ENCODE results near the gene PLXDC1.
"Not testable (repeated sequence)": the region's sequence is repeated elsewhere in the genome, so short reads cannot be mapped to it uniquely, and the experiment has no call there.

DNA sequence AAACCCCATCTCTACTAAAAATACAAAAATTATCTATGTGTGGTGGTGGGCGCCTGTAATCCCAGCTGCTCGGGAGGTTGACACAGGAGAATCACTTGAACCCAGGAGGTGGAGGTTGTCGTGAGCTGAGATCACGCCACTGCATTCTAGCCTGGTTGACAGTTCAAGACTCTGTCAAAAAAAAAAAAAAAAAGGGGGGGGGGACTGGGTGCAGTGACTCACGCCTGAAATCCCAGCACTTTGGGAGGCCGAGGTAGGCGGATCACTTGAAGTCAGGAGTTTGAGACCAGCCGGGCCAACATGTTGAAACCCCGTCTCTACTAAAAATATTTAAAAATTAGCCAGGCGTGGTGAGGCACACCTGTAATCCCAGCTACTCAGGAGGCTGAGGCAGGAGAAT, 29.5 kb downstream of the PLXDC1 start:
- TF ChIP-seq ZNF10 (tag by site-specific recombination; IDR thresholded peaks at IDR 0.05); ZNF670 (tag by site-specific recombination; IDR thresholded peaks at IDR 0.05; ENCODE audit: low read depth); ZNF830 (tag by site-specific recombination; IDR thresholded peaks at IDR 0.05; ENCODE audit: low read depth); ZSCAN23 (tag by site-specific recombination; IDR thresholded peaks at IDR 0.05): not testable (repeated sequence)
